HUDEP-2 (cell line): Measurements from ENCODE around the gene PRPF19.

ENCODE experiments used
- DNase-seq, 76 experiments: peaks; one replicate each; lab custom pipeline; 2025; ENCODE audit not compliant: unreplicated experiment in 76 of 76; lab: John Stamatoyannopoulos, UW

PRPF19 gene

DNA sequence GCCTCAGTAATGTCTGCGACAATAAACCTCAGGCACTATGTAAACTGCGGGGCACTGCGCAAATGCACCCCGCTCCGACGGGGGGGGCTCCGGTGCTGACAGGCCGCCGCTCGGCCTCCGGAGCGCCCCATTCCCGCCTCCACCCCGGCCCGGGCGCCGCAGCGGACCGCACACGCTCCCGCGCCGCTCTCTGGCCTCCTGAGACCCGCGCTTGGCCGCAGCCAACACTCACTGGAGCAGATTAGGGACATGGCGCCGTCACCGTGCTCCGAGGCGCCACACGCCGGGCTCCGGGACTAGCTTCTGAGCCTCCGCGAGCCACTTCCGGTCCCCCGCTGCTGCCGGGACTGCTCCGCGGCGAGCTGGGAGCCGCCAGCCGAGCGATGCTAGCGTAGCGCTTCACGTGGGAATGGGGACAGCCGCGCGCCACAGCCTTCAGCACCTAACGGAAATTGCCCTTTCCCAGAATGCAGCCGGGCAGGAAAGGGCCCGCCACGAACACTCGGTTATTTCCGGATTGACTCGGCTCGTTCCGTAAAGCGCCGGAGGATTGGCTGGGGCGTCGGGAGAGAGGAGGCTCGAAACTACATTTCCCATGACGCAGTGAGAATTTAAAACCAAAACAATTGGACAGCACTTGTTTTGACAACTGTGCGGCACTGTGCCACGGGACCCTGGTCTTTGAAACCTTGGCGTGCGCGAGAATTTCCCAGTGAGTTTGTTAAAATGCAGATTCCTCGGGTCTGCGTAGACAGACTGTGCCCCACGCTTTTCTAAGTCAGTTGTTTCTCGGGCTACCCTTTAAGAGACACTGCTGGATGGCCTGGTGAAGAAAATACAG lies at the start of gene PRPF19:
TSS of gene PRPF19 (minus strand) at position 454 of the 841 bp plus-strand sequence. CDS start at position 251, 203 bp downstream.
- peak in 75 of 76 experiments; percentile 27 to 99 (median 93) for DNase-seq

DNA sequence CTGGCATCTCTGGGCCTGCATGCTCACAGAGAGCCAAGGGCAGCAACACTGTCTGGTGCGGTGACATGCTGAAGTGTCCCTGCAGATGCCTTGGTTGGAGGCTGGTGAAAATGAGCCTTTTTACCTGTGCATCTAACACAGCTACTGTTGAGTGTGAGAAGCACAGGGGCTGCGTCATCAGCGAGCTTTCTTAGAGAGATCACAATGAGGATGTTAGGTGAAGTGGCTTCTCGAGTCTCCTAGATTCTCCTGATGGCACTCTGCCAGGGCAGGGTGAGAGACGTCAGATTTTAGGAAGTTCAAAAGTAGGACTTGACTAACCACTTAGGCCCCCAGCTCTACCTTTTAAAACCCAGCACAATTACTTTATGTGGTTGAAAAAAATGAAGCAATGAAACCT lies 49.2 kb upstream of the PRPF19 start:
- no peak for DNase-seq

DNA sequence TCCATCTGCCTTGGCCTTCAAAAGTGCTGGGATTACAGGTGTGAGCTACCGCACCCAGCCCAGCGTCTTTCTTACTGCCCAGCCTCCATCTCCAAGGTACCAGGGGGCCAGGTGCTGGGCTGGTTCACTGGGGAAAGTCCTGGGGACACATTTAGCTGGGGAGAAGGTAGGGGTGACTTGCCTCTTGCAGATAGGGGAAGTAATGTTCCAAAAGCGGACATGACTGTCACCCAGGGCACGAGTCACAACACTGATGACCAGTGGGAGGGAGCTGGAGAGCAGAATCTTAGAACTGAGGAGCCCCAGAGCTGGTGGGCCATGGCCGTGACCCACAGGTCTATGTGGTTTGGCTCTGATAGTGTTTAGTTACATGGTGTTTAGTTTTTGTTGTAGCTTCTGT lies 48.0 kb upstream of the PRPF19 start:
- DNase-seq, result no peak

DNA sequence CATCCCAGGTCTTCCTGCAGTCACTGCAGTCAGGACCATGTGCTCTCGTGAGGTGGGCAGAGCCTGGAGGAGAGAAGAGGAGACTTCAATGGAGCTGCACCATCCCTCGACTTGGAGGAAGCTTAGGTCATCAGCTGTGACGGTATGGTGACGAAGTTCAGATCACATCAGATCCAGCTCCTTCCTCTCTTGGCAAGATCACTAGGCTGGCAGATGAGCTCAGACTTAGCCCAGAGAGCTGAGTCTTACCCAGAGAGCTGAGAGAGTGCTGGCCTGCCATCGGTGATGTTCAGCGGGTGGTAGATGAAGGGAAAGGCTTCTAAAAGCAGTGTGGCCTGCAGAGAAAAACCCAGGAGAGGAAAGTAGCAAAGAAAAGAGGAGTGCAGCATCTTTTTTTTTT lies 47.4 kb upstream of the PRPF19 start:
- DNase-seq, result no peak

DNA sequence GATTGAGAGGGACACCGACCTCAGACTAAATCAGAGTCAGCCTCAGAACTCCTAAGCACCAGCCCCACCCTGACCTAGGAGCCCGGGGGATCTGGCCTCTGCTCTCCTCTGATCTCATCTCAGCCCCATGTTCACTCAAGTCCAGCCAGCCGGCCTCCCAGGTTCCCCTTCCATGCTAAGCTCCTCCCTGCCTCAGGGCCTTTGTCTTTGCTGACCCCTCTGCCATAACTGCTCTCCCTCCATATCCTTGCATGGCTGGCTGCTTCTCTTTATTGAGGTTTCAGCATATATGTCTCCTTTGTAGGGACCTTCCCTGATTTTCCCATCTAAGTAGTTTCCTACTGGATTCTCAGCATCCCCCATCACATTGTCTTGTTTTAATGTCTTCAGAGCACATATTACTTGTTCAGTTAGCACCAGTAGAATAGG lies 46.4 kb upstream of the PRPF19 start:
- no peak for DNase-seq

DNA sequence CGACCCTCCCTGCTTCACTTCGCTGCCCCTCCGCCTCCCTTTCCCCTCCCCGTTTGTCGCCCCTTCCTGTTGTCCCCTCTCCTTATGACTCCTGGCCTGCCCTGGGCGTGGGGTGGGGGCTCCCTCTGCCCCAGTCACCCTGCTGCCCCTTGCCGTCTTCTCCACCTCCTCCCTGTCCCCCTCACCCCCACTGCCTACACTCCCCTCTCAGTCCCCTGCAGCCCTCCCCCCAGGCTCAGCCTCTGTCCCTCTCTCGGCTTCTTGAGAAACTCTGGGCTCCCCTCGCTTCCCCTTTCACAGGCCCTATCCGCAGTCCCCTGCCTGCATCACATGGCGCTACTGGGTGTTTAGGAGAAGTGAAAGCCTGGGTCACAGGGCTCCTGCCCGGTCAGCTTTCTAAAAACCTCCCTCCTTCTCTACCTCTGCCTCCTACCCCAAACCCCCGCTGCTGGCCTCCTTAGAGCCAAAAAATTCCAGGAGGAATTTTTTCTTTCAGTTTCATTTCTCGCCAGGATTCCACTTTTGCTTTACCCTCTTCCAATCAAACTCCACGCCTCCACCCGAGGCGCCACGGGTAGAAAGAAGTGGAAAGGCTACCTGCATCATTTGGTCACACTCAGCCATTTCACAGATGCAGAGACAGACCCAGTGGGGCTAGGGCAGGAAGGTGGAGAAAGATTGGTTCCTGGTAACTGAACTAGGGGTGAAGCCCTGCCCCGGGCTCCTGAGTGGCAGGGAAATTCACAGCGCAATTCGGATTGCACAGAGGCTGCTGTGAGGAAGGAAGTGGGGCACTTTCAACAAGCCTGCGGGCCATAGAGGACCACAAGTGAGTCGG lies 45.7 kb upstream of the PRPF19 start, which contains the start of gene SLC15A3:
TSS of gene SLC15A3 (minus strand) at position 273 of the 838 bp plus-strand sequence. CDS start 625 bp downstream, outside the sequence.
- no peak for DNase-seq

DNA sequence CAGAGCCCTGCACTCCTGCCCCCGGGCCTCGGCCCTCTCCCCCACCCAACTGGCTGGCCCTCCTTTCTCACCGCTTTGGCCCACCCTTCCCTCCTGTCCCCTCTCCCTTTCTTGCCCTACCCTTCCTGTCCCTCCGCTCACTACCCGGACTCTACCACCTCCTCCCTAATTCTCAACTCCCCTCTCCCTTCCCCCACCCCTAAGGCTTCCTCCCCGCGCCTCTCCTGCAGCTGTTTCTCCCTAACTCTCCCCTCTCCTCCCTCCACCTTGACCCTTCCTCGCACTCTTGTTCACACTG lies 45.2 kb upstream of the PRPF19 start:
- no peak for DNase-seq

DNA sequence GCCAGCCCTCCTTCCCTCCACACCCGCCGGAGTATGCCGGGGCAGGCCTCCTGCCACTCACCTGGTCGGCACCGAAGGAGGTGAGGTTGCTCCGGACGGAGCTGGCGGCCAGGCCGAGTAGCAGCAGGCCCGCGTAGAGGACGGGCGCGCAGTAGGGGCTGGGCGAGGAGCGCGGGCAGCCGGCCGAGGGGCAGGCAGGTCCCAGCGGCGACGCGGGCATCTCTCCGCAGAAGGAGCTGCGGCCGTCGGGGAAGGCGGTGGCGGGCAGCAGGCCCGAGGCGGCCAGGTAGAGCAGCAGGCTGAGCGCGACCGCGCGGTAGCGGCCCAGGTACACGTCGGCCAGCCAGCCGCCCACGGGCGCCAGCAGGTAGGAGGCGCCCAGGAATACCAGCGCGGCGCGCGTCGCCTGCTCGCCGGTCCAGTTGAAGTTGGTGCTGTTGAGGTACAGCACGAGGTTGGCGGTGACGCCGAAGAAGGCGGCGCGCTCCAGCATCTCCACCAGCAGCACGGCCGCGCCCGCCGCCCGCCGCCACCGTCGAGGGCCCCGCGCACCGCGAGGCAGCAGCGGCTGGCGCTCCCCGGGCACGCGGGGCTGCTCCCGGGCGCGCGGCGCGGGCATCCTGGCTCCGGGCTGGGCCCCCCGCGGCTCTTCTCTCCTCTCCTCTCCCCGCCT lies 44.7 kb upstream of the PRPF19 start:
- no peak for DNase-seq

DNA sequence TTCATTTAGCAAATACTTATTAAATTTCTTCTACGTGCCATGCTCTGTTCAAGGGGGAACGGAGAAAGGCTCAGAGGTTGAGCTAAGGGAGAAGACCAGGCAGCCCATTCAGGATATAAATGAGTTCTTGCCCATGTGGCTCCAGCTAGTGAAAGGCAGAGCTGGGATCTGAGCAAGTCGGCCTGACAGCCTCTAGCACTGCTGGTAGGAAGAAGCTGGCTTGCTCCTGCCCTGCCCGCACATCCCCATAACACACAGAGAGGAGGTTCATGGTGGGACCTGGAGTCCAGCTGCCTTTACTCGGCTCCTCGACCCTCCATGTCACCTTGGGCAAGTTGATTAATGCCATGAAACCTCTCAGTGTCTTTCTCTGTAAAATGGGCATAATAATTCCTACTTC lies 43.6 kb upstream of the PRPF19 start:
- no peak for DNase-seq

DNA sequence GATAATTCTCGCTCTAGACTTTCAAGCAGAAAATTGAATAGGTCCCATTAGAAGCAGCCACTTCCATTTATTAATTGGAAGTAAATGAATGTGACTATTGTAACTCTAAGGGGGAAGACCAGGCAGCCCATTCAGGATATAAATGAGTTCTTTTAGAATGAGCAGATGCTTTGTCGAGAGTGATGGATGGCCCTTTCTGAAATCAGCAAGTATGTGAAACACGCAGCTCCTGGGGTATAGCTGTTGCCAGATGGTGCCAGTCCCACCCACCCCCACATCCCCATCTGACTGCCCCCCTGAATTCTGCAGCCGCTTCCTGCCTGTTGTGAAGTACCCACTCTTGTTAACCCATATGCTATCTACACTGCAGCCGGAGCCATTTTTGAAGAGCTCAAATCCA lies 41.9 kb upstream of the PRPF19 start:
- no peak for DNase-seq

DNA sequence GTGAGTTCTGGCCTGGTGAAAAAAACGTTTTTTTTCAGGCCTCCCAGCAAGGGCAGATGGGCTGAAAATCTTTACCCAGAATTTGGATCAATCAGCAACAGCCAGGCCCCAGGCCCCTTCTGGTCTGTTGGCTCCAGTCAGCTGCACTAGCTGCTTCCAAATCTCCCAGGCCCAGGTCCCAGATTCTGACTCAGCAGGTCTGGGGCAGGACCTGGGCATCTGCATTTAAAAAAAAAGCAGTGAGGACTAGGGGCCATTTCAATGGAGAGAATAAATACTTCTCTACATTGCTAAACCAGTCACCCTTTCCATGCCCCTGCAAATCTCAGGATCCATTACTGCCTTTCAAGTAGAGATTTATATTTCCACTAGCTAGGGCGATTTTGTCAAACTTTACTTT lies 41.3 kb upstream of the PRPF19 start:
- no peak for DNase-seq

DNA sequence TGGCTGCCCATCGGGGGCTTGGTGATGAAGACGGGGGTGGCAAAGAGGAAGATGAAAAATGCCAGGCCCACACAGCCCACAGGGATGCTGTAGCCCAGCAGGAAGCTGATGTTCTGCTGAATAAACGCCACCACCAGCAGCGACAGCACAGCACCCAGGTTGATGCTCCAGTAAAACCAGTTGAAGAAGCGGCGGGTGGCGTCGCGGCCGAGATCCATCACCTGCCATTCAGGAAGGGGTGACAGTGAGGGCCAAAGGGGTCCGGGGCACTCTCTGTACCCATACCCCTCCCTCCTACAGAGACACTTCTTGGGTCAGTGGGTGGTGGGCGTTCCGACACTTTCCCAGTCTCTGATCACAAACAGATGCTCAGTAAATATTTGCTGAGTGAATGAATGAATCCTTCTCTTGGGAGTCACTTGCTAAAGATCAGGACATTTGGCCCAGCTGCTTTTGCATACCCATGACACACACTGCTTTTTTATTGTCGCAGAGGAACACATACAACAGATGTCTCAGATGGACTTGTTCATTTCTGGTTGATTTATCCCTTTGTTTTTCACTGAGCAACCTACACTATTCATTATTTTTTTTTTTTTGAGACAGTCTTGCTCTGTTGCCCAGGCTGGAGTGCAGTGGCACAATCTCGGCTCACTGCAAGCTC lies 40.3 kb upstream of the PRPF19 start:
- DNase-seq, result no peak

DNA sequence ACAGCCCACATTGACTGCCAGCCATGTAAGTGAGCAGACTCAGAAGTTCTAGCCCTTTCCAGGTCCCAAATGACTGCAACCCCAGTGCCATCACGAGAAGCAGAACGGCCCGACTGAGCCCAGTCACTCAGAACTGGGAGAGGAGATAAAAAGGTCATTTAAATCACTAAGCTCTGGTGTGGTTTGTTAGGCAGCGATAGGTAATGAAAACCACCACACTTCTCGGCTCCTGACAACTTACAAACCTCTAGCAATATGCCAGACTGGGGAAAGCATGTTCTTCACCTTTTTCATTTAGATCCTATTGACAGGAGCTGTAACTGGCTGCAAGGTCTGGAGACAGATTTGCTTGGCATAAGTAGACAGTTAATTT lies 38.9 kb upstream of the PRPF19 start:
- peak in 4 of 76 experiments; percentile 5 to 9 (median 8) for DNase-seq

DNA sequence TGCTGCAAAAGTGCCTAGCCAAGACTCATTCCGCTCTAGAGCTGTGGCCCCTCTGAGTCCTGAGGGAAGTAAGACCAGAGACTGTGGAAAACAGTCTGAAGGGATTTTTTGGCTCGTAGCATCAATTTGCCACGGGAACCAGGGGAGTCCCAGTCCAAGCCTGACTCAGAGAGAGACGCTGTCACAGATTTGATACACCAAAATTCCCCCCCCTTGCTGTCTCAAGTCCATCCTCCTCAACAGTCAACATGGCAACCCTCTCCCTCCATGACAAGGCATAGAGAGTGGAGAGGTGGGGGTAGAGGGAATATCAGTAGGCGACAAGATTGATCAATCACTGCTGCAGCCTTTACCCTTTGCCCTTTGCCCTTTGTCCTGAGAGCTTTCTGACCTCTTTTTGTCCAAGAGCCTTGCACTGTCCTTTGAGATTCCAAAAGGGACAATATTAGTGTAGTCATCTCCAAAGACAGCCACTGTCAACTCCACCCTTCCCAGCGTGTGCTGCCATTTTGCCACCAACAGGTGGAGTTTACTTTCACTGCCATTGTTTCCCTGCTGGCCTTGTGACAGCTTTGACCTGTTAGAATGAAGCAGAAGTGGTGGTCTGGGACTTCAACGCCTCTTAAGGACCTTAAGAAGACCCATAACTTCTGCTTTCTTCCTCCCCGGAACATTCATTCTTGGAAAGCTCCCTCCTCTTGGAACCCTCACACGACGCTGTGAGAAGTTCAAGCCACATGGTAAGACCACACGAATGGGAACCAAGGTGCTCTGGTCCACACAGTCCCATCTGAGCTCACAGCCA lies 38.3 kb upstream of the PRPF19 start:
- no peak for DNase-seq

DNA sequence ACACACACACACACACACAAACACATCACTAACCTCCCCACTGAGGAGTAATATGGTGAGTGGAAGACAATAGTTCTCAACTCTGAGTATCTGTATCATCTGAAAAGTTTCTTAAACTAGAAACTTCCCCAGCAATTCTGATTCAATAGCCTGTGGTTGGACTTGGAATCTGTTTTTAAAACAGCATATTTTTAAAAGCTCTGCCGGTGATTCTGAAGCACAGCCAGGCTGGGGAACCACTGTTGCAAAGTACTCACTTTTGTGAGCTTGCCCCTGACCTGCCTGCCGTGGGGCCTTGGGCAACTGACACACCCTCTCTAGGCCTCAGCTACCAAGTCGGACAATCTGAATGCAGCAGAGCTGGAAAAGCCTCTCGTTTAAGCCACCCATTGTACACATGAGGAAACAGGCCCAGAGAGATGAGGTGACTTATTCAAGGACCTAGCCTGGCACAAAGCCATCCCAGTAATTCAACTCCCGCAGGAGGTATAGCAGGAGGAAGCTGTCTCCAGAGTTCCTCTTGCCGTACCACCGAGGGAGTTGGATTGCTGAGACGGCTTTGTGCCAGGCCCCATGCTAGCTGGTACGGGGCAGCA lies 36.7 kb upstream of the PRPF19 start:
- DNase-seq, result no peak

DNA sequence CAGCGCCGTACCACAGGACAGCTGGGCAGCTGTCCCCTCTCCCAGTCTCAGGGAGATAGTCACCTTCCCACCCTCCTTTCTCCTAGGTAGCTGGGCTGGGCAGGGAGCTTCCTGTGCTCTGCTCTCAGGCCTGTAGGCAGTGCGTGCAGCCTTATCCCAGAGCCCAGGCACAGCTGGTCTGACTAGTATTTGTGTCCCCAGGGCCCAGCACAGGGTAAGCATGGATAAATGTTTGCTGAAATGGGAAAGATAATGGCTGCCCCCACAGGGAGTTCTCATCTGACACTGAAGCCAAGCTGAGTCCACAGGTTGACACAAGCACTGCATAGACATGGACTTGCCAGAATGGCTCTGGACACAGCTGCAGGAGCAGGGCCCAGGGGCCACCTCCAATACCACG lies 35.8 kb upstream of the PRPF19 start:
- DNase-seq, result no peak

DNA sequence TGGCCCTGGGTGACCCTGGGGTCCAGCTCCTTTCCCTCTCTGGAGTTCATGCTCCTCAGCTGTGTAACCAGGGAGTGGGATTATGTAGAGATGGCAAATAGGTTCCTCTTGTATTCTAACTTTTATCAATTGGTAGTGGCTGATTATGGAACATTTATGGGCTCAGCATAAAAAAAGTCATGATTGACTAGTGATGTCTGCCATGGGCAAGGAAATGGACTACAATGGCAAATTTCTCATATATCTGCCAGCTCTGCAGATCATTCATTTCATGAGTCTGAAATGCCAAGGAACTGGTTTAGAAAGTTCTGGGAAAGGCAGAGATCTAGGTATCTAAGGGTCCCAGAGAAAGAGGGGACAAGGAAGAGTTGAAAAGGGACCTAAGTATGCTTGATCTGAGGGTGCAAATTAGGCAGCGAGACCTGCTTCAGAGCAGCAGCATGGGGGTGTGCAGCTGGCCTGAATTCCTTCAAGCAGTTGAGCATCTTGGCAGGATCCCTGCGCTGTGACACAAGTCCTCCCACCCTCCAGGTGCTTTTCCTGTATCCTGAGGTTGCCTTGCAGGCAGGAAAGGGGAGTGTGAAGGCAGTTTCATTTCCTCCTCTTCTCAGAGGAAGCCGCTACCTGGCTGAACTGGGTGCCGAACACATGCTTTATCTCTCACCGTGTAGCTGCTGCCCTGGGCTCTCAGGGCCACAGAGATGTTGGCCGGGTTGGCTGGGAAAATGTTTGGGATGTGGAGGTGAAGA lies 35.2 kb upstream of the PRPF19 start:
- no peak for DNase-seq

DNA sequence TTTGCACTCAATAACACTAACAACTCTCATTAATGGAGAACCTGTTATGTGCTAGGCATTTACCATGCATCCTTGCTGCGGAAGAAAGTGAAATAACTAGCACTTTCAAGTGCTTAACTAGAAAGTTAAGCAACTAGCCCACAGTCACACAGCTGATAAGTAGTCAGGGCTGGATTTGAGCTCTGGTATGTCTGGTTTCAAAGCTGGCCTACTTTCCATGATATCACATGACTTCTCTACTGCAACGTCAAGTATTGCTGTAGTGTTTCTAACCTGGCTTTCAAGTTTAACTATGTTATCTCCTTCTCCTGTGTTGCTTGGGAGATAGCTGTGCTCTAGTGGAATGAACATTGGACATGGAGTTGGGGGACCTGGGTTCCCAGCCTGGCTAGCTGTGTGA lies 33.5 kb upstream of the PRPF19 start:
- no peak for DNase-seq

DNA sequence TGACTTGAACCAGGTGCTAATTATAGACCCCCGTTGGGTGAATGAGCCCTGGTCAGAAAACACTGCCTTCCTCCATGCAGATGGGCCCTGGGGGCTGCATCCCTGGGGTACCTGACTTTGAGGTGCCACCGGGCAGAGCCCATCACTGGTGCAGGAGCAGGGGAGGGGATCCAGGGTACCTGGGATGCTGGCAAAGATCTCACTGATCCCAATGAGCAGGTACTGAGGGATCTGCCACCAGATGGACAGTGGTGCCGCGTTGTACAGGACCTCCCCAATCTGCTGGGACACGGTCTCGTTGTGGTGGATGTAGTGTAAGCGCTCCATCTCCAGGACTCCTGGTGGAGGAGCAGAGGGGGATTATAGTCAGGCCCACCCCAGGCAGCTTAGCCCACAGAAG lies 32.9 kb upstream of the PRPF19 start:
- DNase-seq, result no peak
